K562 (cell line): ENCODE results near the gene PROK1. TPM values are rescaled to one million over a fixed set of nuclear protein-coding genes. Genes with fewer than 3 reads are reported as not detected.

ENCODE experiments used
- BHLHE40 ChIP-seq: IDR thresholded peaks from 2 replicates; pipeline ENCODE4 v1.6.1; 2011; ENCODE audit warnings: low read length, improper control_type of control experiment
- DLX4 ChIP-seq: fragments of 250-450 bp; sonication (Bioruptor Pico); IDR thresholded peaks from 2 replicates; pipeline ENCODE4 v1.6.1; 2021; ENCODE audit warnings: mild to moderate bottlenecking
- FOSL1 ChIP-seq: fragments of 200-800 bp; sonication (Bioruptor generic); conservative IDR thresholded peaks from 2 replicates; pipeline ENCODE4 v1.6.1; 2016; ENCODE audit warnings: missing genetic modification characterization, missing compliant biosample characterization
- KDM1A ChIP-seq, 2 experiments: fragments of 450-650 bp; IDR thresholded peaks; 2 replicates each; pipeline ENCODE4 v1.6.1; 2016; ENCODE audit warnings: mild to moderate bottlenecking in 2 of 2
- PBX2 ChIP-seq, 2 experiments: IDR thresholded peaks in 1 of 2; conservative IDR thresholded peaks in 1 of 2; 2 replicates each; pipeline ENCODE4 v1.6.1; 2016; ENCODE audit warnings: low read depth in 2 of 2, mild to moderate bottlenecking in 1 of 2, missing compliant biosample characterization in 1 of 2, missing genetic modification characterization in 1 of 2, moderate library complexity in 1 of 2
- RFX1 ChIP-seq: fragments of 450-650 bp; IDR thresholded peaks from 2 replicates; pipeline ENCODE4 v1.6.1; 2016; ENCODE audit warnings: mild to moderate bottlenecking, moderate library complexity
- YY1 ChIP-seq, 3 experiments: IDR thresholded peaks; 2 replicates each; pipeline ENCODE4 v1.6.1; 2011; ENCODE audit warnings: low read length in 2 of 3, mild to moderate bottlenecking in 2 of 3, moderate library complexity in 2 of 3, borderline replicate concordance in 1 of 3, control low read depth in 1 of 3, low read depth in 1 of 3; ENCODE audit not compliant: insufficient read depth in 3 of 3, insufficient replicate concordance in 2 of 3, control insufficient read depth in 1 of 3, insufficient read length in 1 of 3; ENCODE audit errors: extremely low read depth in 1 of 3
- polyA plus RNA-seq, 8 experiments: library from polyadenylated mRNA; depleted of rRNA in 4 of 8; stranded (reverse) in 5 of 8; unstranded in 3 of 8; fragments of >200 nt; fragmentation: Nextera tagmentation in 2 of 8; fragmentation: Illumina TruSeq in 1 of 8; extraction: Ambion mirVana in 2 of 8; extraction: Trizol in 1 of 8; gene quantifications; 2 replicates each; pipeline versions ENCODE4 v1.2.1 to v1.2.3, GENCODE V29; 2011 to 2014; ENCODE audit warnings: inconsistent platforms in 1 of 8, missing spikeins in 1 of 8
- total RNA-seq, 7 experiments: library from RNA; depleted of rRNA in 6 of 7; stranded (reverse); fragments of >200 nt in 6 of 7; fragmentation: Illumina TruSeq in 2 of 7; extraction: Trizol in 2 of 7; gene quantifications; 2 replicates each; pipeline versions ENCODE4 v1.2.1 to v1.2.3, GENCODE V29; 2011 to 2021; ENCODE audit warnings: low replicate concordance in 1 of 7

Gene PROK1
- total and polyA plus RNA-seq, 9 of the 15 experiments (the other 6 are each of a cell fraction or from before 2014, with no cell fraction given), result 0.15 TPM; not detected in 8

GRCh38 chr1:110433803-110434202, 17.1 kb upstream of the PROK1 start (continued):
- TF ChIP-seq DLX4 (CRISPR knock-in tag) (no peak), FOSL1 (tag) (peak; percentile 56), BHLHE40 (peak; percentile 44; the same call in 1 of the 2 replicates), KDM1A (IDR thresholded peaks at IDR 0.05) (peak in 1 of 2 experiments; percentile 23; a peak in 1 of 4 replicates), PBX2 (CRISPR knock-in tag; IDR thresholded peaks at IDR 0.05; ENCODE audit: low read depth) (no peak), PBX2 (tag; conservative IDR thresholded peaks at IDR 0.05; ENCODE audit: low read depth) (peak; percentile 91), YY1 (IDR thresholded peaks at IDR 0.05; ENCODE audit: borderline replicate concordance in 1 of 3, control insufficient read depth in 1 of 3, extremely low read depth in 1 of 3, insufficient read depth in 3 of 3, insufficient read length in 1 of 3, insufficient replicate concordance in 2 of 3, low read depth in 1 of 3, low read length in 2 of 3) (peak in 1 of 3 experiments; percentile 36), RFX1 (no peak)
- TF ChIP-seq, all 486 proteins: peak for 27
